HepG2 (cell line): Measurements from ENCODE around the gene P4HB.

Experiments
- CTCF ChIP-seq: sonication (generic); formaldehyde crosslinking; IDR thresholded peaks from 2 replicates; pipeline ENCODE4 v1.5.0; 2020; ENCODE audit warnings: mild to moderate bottlenecking, missing genetic modification reagents, moderate library complexity
- MEIS1 ChIP-seq: sonication (generic); formaldehyde crosslinking; IDR thresholded peaks from 2 replicates; pipeline ENCODE4 v1.9.0; 2021; ENCODE audit warnings: mild to moderate bottlenecking, missing genetic modification reagents, moderate library complexity, borderline replicate concordance
- MIER2 ChIP-seq: IDR thresholded peaks from 2 replicates; pipeline ENCODE4 v1.6.1; 2016; ENCODE audit warnings: missing biosample characterization, missing genetic modification reagents
- PRDM10 ChIP-seq: sonication (generic); formaldehyde crosslinking; IDR thresholded peaks from 2 replicates; pipeline ENCODE4 v1.4.0; 2020; ENCODE audit warnings: low read depth, missing genetic modification reagents
- SRF ChIP-seq: IDR thresholded peaks from 2 replicates; pipeline ENCODE4 v1.6.1; 2011; ENCODE audit warnings: mild to moderate bottlenecking, low read depth, low read length, moderate library complexity

GRCh38 chr17:81845881-81846742, 14.2 kb downstream of the P4HB start:
- TF ChIP-seq MIER2 (CRISPR knock-in tag) (no peak), PRDM10 (no peak), CTCF (CRISPR knock-in tag) (no peak), SRF (no peak), MEIS1 (CRISPR knock-in tag) (no peak)
